SK-N-SH (cell line): ENCODE measurements around the gene SRF. TPM values are rescaled to one million over a fixed set of nuclear protein-coding genes. Genes with fewer than 3 reads are reported as not detected.

Source experiments
- CTCF ChIA-PET: fragments of 300-600, 350-600 bp; formaldehyde crosslinking; extraction: SDS; loops from one replicate; lab custom pipeline; 2021; lab: Yijun Ruan, JAX
- POLR2A ChIA-PET: fragments of 350-600 bp; sonication (Branson Sonifier 250); formaldehyde crosslinking; extraction: SDS; loops from one replicate; lab custom pipeline; 2020; ENCODE audit warnings: antibody characterized with exemption, inconsistent platforms; lab: Yijun Ruan, JAX
- DNase-seq: peaks from one replicate; pipeline ENCODE4 v3.0.0; 2012
- H2AFZ ChIP-seq: fragments of 200-600 bp; sonication (generic); 2 replicates; pipeline ENCODE4 v1.8.1; 2016; ENCODE audit warnings: antibody characterized with exemption, mild to moderate bottlenecking, low read depth
- H3F3A ChIP-seq: fragments of 200-600 bp; sonication (generic); replicated peaks from 2 replicates; pipeline ENCODE3; 2016; ENCODE audit warnings: antibody characterized with exemption, mild to moderate bottlenecking; ENCODE audit not compliant: insufficient read depth
- H3K27ac ChIP-seq, 2 experiments: fragments of 200-500 bp in 1 of 2; fragments of 200-600 bp in 1 of 2; sonication (Bioruptor generic) in 1 of 2; sonication (generic), shearing (Covaris generic) in 1 of 2; 2 replicates each; pipeline versions ENCODE4 v1.5.1 to v1.6.1; 2014 to 2016; ENCODE audit warnings: low read depth in 2 of 2, inconsistent platforms in 1 of 2, low read length in 1 of 2, mild to moderate bottlenecking in 1 of 2, mixed read lengths in 1 of 2
- H3K27me3 ChIP-seq: fragments of 200-600 bp; sonication (generic), shearing (Covaris generic); 2 replicates; pipeline ENCODE4 v1.6.1; 2016; ENCODE audit warnings: mixed run types; ENCODE audit not compliant: insufficient read depth
- H3K36me3 ChIP-seq, 2 experiments: fragments of 200-500 bp in 1 of 2; fragments of 200-600 bp in 1 of 2; sonication (Bioruptor generic) in 1 of 2; sonication (generic) in 1 of 2; replicated peaks in 1 of 2; 2 replicates each; pipeline versions ENCODE3 to v1.5.1; 2014 to 2016; ENCODE audit warnings: low read length in 1 of 2, mild to moderate bottlenecking in 1 of 2; ENCODE audit not compliant: insufficient read depth in 2 of 2, control insufficient read depth in 1 of 2
- H3K4me1 ChIP-seq, 2 experiments: fragments of 200-500 bp in 1 of 2; fragments of 200-600 bp in 1 of 2; sonication (Bioruptor generic) in 1 of 2; sonication (generic), shearing (Covaris generic) in 1 of 2; 2 replicates each; pipeline versions ENCODE4 v1.5.1 to v1.6.1; 2014 to 2016; ENCODE audit warnings: low read depth in 1 of 2, low read length in 1 of 2, mixed run types in 1 of 2; ENCODE audit not compliant: insufficient read depth in 2 of 2, control insufficient read depth in 1 of 2
- H3K4me2 ChIP-seq: fragments of 200-600 bp; sonication (generic), shearing (Covaris generic); 2 replicates; pipeline ENCODE4 v1.6.1; 2017; ENCODE audit warnings: mixed run types
- H3K4me3 ChIP-seq, 2 experiments: fragments of 200-500 bp in 1 of 2; fragments of 200-600 bp in 1 of 2; sonication (Bioruptor generic) in 1 of 2; sonication (generic), shearing (Covaris generic) in 1 of 2; 2 replicates each; pipeline versions ENCODE4 v1.5.1 to v1.8.1; 2014 to 2016; ENCODE audit warnings: low read depth in 2 of 2, inconsistent platforms in 1 of 2, low read length in 1 of 2, mild to moderate bottlenecking in 1 of 2, mixed read lengths in 1 of 2, moderate library complexity in 1 of 2
- H3K79me2 ChIP-seq: fragments of 200-600 bp; sonication (generic); 2 replicates; pipeline ENCODE4 v1.8.1; 2017; ENCODE audit warnings: mild to moderate bottlenecking; ENCODE audit not compliant: insufficient read depth
- H3K9ac ChIP-seq: fragments of 200-600 bp; sonication (generic); 2 replicates; pipeline ENCODE4 v1.6.1; 2017; ENCODE audit warnings: mixed run types
- H3K9me2 ChIP-seq: fragments of 200-600 bp; sonication (generic); 2 replicates; pipeline ENCODE4 v1.6.1; 2017; ENCODE audit warnings: mixed run types
- H3K9me3 ChIP-seq: fragments of 200-600 bp; sonication (generic); 2 replicates; pipeline ENCODE4 v1.6.1; 2017; ENCODE audit warnings: mixed run types, mild to moderate bottlenecking, moderate library complexity
- H4K20me1 ChIP-seq: fragments of 200-600 bp; sonication (generic); 2 replicates; pipeline ENCODE4 v1.6.1; 2017; ENCODE audit warnings: mild to moderate bottlenecking, mixed run types; ENCODE audit not compliant: insufficient read depth
- ELF1 ChIP-seq: IDR thresholded peaks from 2 replicates; pipeline ENCODE4 v1.4.0; 2012
- EZH2phosphoT487 ChIP-seq: fragments of 200-600 bp; sonication (generic); IDR thresholded peaks from 2 replicates; pipeline ENCODE4 v1.6.1; 2017; ENCODE audit warnings: low read depth, mixed run types, mild to moderate bottlenecking, antibody characterized with exemption, moderate library complexity, borderline replicate concordance
- FOSL2 ChIP-seq: IDR thresholded peaks from 2 replicates; pipeline ENCODE4 v1.4.0; 2012; ENCODE audit warnings: low read depth, mild to moderate bottlenecking, moderate library complexity, borderline replicate concordance
- FOXJ3 ChIP-seq: sonication (generic); formaldehyde crosslinking; IDR thresholded peaks from 2 replicates; pipeline ENCODE4 v1.5.1; 2020; ENCODE audit warnings: mild to moderate bottlenecking, missing genetic modification reagents
- FOXM1 ChIP-seq: IDR thresholded peaks from 2 replicates; pipeline ENCODE4 v1.4.0; 2012; ENCODE audit warnings: low read depth, mild to moderate bottlenecking
- GABPA ChIP-seq: IDR thresholded peaks from 2 replicates; pipeline ENCODE4 v1.4.0; 2012; ENCODE audit warnings: low read depth, mild to moderate bottlenecking
- GATA2 ChIP-seq: sonication (generic); formaldehyde crosslinking; IDR thresholded peaks from 2 replicates; pipeline ENCODE4 v1.5.0; 2020; ENCODE audit warnings: mild to moderate bottlenecking, missing genetic modification reagents
- JUND ChIP-seq: IDR thresholded peaks from 2 replicates; pipeline ENCODE4 v1.4.0; 2012
- NRF1 ChIP-seq: IDR thresholded peaks from 2 replicates; pipeline ENCODE4 v1.6.1; 2012; ENCODE audit warnings: low read depth, mild to moderate bottlenecking, low read length
- RAD21 ChIP-seq: IDR thresholded peaks from 2 replicates; pipeline ENCODE4 v1.6.1; 2012; ENCODE audit warnings: mild to moderate bottlenecking, low read length
- RFX5 ChIP-seq: IDR thresholded peaks from 2 replicates; pipeline ENCODE4 v1.6.1; 2012; ENCODE audit warnings: mild to moderate bottlenecking, improper control_type of control experiment, low read length
- RXRA ChIP-seq: IDR thresholded peaks from 2 replicates; pipeline ENCODE4 v1.4.0; 2012; ENCODE audit warnings: low read depth, mild to moderate bottlenecking, borderline replicate concordance
- SMC3 ChIP-seq: IDR thresholded peaks from 2 replicates; pipeline ENCODE4 v1.6.1; 2012; ENCODE audit warnings: low read depth, low read length, improper control_type of control experiment
- TAF1 ChIP-seq: IDR thresholded peaks from 2 replicates; pipeline ENCODE4 v1.6.1; 2012; ENCODE audit warnings: low read depth, mild to moderate bottlenecking, low read length, moderate library complexity, borderline replicate concordance
- TEAD4 ChIP-seq: IDR thresholded peaks from 2 replicates; pipeline ENCODE4 v1.4.0; 2012; ENCODE audit warnings: mild to moderate bottlenecking, borderline replicate concordance; ENCODE audit not compliant: insufficient read depth
- WGBS: methylation state at CpG from one replicate; pipeline ENCODE4 v1.1.6; 2017; ENCODE audit warnings: low lambda C conversion rate; 5-methylcytosine and 5-hydroxymethylcytosine counted together
- polyA plus RNA-seq, 3 experiments: library from polyadenylated mRNA; depleted of rRNA; stranded (reverse); fragments of >200 nt; gene quantifications; 2 replicates each; pipeline ENCODE4 v1.2.3, GENCODE V29; 2012
- TF ChIP-seq, protein P1 (sequence below): IDR thresholded peaks from 2 replicates; pipeline ENCODE4 v1.4.0; 2012; ENCODE audit warnings: low read depth
- TF ChIP-seq, protein P2 (sequence below): fragments of 200-600 bp; sonication (generic); IDR thresholded peaks from 2 replicates; pipeline ENCODE4 v1.6.1; 2017; ENCODE audit warnings: antibody characterized with exemption, mild to moderate bottlenecking, moderate library complexity
- TF ChIP-seq, protein P3 (sequence below): IDR thresholded peaks from 2 replicates; pipeline ENCODE4; 2012

SRF gene
- polyA plus RNA-seq, 1 of the 3 experiments (the other 2 are of a cell fraction) = 31.7 TPM

DNA sequence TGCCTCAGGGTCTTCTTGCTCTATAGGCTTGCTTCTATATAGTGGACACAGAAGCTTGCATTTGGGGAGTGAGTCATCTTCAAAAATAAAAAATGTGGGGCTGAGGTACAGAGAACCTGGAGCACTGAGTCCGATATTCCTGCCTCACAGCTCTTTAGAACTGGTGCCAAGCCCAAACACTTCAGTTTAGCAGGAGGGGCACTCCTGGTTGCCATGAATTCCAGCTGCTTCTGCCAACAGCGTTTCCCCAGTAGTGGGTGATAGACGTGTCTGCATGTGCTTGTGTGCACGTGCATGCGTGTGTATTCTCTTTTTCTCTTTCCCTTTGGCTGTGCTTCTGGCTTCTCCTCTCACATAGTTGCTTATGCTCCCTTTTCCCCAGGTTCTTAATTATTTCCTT is 46.3 kb downstream of the SRF start:
- no peak overlapping the region for H3K4me2 ChIP-seq
- H3K9me3 ChIP-seq = no peaks in the 10 kb centered on the region
- TF ChIP-seq RAD21 (no peak), TEAD4 (no peak), EZH2phosphoT487 (no peak), TAF1 (no peak), NRF1 (no peak), JUND (no peak), RXRA (no peak), RFX5 (no peak), FOXJ3 (CRISPR knock-in tag) (no peak), FOSL2 (no peak), GATA2 (CRISPR knock-in tag) (no peak), ELF1 (no peak), GABPA (no peak)
- TF ChIP-seq, protein P1, sequence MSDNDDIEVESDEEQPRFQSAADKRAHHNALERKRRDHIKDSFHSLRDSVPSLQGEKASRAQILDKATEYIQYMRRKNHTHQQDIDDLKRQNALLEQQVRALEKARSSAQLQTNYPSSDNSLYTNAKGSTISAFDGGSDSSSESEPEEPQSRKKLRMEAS = no peak
- TF ChIP-seq, protein P2, sequence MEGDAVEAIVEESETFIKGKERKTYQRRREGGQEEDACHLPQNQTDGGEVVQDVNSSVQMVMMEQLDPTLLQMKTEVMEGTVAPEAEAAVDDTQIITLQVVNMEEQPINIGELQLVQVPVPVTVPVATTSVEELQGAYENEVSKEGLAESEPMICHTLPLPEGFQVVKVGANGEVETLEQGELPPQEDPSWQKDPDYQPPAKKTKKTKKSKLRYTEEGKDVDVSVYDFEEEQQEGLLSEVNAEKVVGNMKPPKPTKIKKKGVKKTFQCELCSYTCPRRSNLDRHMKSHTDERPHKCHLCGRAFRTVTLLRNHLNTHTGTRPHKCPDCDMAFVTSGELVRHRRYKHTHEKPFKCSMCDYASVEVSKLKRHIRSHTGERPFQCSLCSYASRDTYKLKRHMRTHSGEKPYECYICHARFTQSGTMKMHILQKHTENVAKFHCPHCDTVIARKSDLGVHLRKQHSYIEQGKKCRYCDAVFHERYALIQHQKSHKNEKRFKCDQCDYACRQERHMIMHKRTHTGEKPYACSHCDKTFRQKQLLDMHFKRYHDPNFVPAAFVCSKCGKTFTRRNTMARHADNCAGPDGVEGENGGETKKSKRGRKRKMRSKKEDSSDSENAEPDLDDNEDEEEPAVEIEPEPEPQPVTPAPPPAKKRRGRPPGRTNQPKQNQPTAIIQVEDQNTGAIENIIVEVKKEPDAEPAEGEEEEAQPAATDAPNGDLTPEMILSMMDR = no peak
- TF ChIP-seq, protein P3, sequence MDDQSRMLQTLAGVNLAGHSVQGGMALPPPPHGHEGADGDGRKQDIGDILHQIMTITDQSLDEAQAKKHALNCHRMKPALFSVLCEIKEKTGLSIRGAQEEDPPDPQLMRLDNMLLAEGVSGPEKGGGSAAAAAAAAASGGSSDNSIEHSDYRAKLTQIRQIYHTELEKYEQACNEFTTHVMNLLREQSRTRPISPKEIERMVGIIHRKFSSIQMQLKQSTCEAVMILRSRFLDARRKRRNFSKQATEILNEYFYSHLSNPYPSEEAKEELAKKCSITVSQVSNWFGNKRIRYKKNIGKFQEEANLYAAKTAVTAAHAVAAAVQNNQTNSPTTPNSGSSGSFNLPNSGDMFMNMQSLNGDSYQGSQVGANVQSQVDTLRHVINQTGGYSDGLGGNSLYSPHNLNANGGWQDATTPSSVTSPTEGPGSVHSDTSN = no peak
- TF ChIP-seq, all 33 proteins: peak for 0
- Histone ChIP-seq H3K9ac (no peak overlapping the region), H3F3A (peaks cover 2% of the 10 kb centered on the region), H3K79me2 (no peaks in the 10 kb centered on the region), H3K36me3 (peaks cover 7 to 49% of the 10 kb centered on the region in 2 experiments), H3K9me2 (no peaks in the 10 kb centered on the region), H3K27ac (no peak overlapping the region), H2AFZ (no peak overlapping the region), H3K27me3 (no peaks in the 10 kb centered on the region), H3K4me1 (peaks cover 0 to 5% of the 10 kb centered on the region in 2 experiments; a peak in 1 of 4 replicates), H4K20me1 (no peaks in the 10 kb centered on the region), H3K4me3 (no peak overlapping the region)
- WGBS = 99% methylated on average over 5 of the region's 5 CpGs
- ChIA-PET POLR2A (no interaction called here), CTCF (interaction anchor here (2.0 kb wide), 1 partner anchor 12 kb away, joined by 11 read pairs; the partner anchor contains the start of gene DNPH1)
- no peak for DNase-seq

DNA sequence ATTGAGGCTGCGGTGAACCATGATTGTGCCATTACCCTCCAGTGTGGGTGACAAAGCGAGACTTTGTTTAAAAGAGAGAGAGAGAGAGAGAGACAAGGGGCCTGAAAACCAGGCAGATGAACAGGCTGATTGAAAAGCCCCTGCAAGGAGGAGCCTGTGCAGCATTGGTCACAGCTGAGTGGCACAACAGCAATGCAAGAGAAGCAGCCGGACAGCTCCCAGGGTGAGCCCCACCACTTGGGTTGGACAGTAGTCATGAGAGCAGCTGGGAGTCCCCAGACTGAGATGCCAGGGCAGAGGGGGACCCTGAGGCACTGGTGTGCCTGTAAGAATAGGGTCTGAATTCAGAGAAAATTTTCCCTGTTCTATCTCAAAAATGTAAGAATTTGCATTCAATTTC is 48.0 kb downstream of the SRF start:
- ChIA-PET POLR2A (interaction anchor here (0.5 kb wide), 1 partner anchor 37 kb away, joined by 3 read pairs; no protein-coding TSS in a partner anchor), CTCF (interaction anchor here (1.2 to 2.0 kb wide), 2 partner anchors 10 to 11 kb away, joined by 3 to 11 read pairs; partner anchors contain the start of gene DNPH1)
- no peak overlapping the region for H3K4me3 ChIP-seq
- no peak for DNase-seq
- no peak overlapping the region for H3K9ac ChIP-seq
- no peaks in the 10 kb centered on the region for H3K79me2 ChIP-seq
- H2AFZ ChIP-seq = no peak overlapping the region
- H3K27me3 ChIP-seq = no peaks in the 10 kb centered on the region
- H3K4me2 ChIP-seq = no peak overlapping the region
- H4K20me1 ChIP-seq = no peaks in the 10 kb centered on the region
- no peak overlapping the region for H3K27ac ChIP-seq
- no peaks in the 10 kb centered on the region for H3K9me2 ChIP-seq
- 100% methylated on average over 3 of the region's 3 CpGs for WGBS
- TF ChIP-seq GABPA (no peak), FOXM1 (no peak), TAF1 (no peak), NRF1 (no peak), FOSL2 (no peak), SMC3 (no peak), TEAD4 (no peak), ELF1 (no peak), EZH2phosphoT487 (no peak), RXRA (no peak)
- TF ChIP-seq, protein P1 = no peak
- H3K9me3 ChIP-seq = no peaks in the 10 kb centered on the region
- peaks cover 2% of the 10 kb centered on the region for H3F3A ChIP-seq
- peaks cover 0 to 5% of the 10 kb centered on the region in 2 experiments; a peak in 1 of 4 replicates for H3K4me1 ChIP-seq
- peaks cover 10 to 49% of the 10 kb centered on the region in 2 experiments for H3K36me3 ChIP-seq
